GM12801 (cell line): ENCODE data around the gene RBP7.

ENCODE experiments used
- CTCF ChIP-seq: IDR thresholded peaks from one replicate; pipeline ENCODE4 v1.5.1; 2011; ENCODE audit warnings: control low read depth; ENCODE audit not compliant: insufficient read length; ENCODE audit errors: extremely low read depth

The RBP7 gene

GRCh38 chr1:10020086-10020485, 23.1 kb downstream of the RBP7 start:
- no peak for TF ChIP-seq CTCF

- no peak for TF ChIP-seq CTCF
These were observed 25.6 kb downstream of the RBP7 start for GRCh38 chr1:10022656-10023055.

- no peak for TF ChIP-seq CTCF
These were observed 28.3 kb downstream of the RBP7 start for GRCh38 chr1:10025354-10025753.

- no peak for TF ChIP-seq CTCF
These were observed 30.0 kb downstream of the RBP7 start for GRCh38 chr1:10027027-10027426.

GRCh38 chr1:10031461-10031860, 34.4 kb downstream of the RBP7 start:
- TF ChIP-seq CTCF = no peak

- no peak for TF ChIP-seq CTCF
These were observed 35.7 kb downstream of the RBP7 start, which contains the start of gene UBE4B for GRCh38 chr1:10032590-10033358. Gene UBE4B, plus strand, starts transcription at chr1:10032958. Its CDS starts 713 bp downstream, at chr1:10033671.

GRCh38 chr1:10033359-10033845, 36.4 kb downstream of the RBP7 start:
- no peak for TF ChIP-seq CTCF
